ENCODE results near the gene C19orf85.

The C19orf85 gene

DNA sequence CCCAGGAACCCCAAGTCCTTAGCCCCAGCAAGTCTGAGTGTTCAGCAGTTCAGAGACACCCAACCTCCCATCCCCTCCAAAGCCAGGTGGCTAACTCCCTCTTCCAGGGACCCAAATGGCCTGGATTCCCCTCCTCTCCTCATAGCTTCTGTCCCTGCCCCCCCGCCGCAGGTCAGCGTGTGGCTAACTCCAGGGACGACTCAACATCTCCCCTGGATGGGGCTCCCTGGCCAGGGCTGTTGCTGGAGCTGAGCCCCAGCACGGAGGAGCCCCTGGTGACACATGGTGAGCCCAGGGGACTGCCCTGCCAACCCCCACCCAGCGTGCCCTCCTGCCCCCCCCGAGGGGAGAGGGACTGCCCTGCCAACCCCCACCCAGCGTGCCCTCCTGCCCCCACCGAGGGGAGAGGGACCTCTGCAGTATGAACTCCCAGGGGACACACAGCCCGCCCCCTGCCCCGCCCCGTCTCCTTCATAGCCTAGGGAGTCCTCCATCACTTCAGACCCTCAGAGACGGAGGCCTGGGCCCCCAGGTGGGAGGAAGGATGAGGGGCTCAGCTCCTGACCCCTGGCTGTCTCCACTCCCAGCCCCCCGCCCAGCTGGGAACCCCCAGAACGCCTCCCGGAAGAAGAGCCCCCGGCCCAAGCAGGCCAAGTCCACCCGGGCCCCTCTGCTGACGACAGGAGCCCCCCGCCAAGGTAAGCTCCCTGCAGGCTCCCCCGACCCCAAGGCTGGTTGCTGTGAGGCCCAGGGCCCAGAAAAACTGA is 25.3 kb upstream of the C19orf85 start:
- DNase-seq (ENCODE audit: low read depth) = no peak

- DNase-seq (ENCODE audit: low read depth) = no peak
Measured at GRCh38 chr19:55488986-55489710, 24.6 kb upstream of the C19orf85 start.

DNA sequence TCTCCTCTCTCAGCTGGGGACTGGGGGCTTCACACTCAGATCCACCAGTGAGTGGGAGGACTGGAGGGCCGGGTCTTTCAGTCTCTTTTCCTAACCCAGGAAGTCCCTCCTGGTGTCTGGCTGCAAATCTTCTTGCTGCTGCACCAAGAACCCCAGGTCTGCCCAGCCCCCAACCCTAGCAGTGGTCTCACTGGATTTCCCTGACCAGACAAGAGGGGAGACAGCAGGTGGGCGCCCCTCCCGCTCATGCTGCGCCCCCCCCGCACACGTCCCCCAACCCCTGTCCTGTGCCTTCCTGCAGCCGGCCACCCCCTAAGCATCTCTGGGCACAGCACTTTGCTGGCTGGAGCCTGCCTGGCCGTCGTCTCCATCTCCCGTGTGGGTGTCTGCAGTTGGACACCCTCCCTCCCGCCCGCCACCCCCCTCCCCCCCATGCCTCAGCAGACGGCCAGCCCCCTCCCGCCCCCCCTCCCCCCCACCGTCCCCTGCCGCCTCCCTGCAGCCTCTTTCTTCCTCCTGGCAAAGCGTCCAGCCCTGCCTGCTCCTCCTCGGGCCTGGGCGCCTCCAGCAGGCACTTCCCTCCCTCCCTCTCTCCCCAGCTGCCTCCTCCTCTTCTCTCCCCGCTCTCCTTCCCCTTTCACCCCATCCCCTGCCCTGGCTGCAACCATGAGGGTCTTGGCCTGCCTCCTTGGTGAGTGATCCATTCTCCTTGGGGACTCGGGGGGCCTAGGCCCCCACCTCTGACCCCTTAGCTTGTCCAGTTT is 23.6 kb upstream of the C19orf85 start, which contains the start of gene SSC5D:
TSS of gene SSC5D (plus strand) at position 513 of the 764 bp plus-strand sequence. CDS start at position 667, 154 bp downstream.
- peak; percentile 43 for DNase-seq (ENCODE audit: low read depth)

DNA sequence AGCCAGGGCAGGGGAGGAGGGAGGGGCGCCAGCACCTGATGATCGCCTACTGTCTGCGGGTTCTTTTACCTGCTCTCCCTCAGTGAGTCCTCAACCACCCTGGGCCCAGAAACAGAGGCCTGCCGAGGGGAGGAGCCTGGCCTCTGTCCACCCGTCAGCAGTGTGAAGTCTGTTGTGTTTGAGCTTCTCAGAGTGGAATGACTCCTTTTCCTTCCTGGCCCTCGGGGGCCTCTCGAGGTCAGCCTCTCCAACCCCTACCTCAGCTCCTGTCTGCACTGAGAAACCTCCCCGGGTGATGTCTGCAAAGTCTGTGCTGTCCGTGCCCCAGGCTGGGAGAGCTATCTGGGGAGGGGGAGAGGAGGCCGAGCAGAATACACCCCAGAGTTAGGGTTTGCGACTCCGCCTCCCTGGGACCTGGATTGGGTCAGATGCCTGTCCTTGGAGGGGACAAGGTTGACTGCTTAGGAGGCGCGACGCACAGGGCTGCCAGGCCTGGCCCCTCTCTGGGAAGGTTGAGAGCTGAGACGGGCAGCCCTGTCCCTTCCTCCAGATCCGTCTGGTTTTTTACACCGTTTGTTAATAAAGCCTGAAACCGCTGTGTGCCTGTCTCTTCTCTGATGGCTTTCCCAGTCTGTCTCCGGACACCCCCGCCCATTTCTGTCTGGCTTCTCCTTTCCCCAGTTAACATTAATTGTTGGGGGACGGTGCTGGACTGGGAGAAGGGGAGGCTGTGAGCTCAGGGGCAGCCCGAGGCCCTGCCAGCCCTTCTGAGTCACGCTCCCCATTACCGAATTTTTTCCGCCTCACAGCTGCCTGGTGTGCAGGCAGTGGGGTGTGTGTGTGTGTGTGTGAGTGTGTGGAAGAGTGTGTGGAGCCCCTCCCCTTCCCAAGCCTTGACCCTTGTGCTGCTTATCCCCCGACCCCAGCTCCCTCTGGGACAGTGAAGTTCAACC is 22.7 kb upstream of the C19orf85 start:
- peak; percentile 92 for DNase-seq (ENCODE audit: low read depth)

DNA sequence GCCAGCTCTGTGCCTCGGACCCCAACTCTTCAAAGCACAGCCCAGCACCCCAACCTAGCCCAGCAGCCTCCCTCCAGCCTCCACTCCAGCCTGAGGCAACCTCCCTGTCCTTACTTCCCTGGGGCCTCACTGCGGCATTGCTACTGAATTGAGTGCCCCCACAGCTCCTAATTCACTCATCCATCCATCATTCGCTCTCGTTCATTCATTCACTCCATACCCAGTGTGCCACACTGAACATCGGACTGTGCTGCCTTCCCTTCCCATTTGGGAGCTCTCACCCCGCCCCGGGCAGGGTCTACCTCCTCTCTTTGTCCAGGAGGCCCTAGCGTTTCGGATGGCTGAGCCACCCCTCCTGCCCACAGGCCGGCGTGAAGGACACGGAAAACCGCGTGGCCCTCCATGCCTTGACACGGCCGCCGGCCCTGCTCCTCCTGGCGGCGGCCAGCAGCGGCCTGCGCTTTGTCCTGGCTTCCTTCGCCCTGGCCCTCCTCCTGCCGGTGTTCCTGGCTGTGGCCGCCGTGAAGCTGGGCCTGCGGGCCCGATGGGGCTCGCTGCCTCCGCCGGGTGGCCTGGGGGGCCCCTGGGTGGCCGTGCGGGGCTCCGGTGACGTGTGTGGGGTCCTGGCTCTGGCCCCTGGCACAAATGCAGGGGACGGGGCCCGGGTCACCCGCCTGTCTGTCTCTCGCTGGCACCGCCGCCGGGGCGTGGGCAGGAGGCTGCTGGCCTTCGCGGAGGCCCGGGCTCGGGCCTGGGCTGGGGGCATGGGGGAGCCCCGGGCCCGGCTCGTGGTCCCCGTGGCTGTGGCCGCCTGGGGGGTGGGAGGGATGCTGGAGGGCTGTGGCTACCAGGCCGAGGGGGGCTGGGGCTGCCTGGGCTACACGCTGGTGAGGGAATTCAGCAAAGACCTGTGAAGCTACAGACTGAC is 21.8 kb upstream of the C19orf85 start:
- DNase-seq (ENCODE audit: low read depth) = no peak

DNA sequence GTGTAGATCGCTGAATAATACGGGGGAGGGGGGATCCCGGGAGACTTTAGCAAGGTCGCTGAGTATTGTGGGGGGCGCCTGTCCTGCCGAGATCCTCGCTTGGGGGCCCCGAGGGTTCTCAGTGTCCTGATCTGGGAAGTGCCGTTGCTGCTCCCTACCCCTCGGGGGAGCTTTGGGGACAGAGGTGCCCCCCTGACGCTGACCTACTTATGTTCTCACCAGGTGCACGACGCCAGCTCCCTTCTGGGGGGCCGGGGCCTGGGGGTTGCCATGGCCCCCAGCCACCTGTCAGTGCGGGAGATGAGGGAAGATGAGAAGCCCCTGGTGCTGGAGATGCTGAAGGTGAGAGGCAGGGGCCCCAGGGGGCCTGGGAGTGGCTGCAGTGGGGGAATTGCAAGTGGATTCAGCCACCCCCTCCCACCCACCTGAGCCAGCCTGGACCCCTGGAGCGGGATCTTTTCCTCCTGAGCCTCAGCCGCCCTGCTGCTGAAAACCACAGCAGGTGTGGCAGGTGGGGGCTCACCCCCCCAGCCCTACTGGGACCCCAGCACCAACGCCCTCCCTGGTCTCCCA is 21.0 kb upstream of the C19orf85 start:
- no peak for DNase-seq (ENCODE audit: low read depth)

DNA sequence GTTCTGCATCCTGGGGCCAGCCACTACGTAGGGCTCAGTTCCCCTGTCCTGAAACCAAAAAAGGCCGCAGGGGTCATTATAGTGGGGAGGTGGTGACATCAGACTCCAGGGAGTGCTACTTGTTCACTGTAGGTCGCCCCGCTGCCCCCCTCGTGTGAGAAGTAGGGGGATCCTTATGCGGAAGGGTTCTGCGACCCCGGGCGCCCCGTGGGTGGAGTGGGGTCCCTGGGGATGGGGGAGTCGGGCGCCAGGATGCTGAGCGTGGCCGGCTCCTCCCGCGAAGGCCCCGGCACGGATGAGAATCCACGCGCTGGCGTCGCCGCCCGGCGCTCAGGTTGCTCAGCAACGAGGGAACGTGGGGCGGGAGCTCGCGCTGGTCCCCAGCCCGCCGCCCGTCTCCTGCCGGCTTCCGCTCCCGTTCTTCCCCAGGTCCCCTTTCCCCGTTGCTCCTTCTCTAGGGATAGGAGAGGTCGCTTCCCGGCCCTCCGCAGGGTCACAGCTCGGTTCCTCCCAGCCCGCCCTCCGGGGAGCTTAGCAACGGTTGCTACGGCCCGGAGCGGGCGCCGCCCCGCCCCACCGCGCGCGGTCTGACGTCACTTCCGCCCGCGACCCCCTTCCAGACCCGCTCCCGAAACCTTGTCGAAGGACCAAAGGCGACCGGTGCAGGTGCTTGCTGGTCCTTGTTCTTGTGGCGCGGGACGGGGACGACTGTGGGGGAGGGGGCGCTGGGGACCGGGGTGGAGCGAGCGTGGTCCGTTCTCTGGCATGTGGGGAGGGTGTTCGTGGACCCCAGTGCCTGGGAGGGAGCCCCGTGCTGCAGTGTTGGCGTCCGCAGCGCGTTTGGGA is 20.3 kb upstream of the C19orf85 start, which contains the start of gene NAT14:
TSS of gene NAT14 (plus strand) at position 596 of the 846 bp plus-strand sequence. CDS start 521 bp downstream, outside the sequence.
- DNase-seq (ENCODE audit: low read depth) = no peak

DNA sequence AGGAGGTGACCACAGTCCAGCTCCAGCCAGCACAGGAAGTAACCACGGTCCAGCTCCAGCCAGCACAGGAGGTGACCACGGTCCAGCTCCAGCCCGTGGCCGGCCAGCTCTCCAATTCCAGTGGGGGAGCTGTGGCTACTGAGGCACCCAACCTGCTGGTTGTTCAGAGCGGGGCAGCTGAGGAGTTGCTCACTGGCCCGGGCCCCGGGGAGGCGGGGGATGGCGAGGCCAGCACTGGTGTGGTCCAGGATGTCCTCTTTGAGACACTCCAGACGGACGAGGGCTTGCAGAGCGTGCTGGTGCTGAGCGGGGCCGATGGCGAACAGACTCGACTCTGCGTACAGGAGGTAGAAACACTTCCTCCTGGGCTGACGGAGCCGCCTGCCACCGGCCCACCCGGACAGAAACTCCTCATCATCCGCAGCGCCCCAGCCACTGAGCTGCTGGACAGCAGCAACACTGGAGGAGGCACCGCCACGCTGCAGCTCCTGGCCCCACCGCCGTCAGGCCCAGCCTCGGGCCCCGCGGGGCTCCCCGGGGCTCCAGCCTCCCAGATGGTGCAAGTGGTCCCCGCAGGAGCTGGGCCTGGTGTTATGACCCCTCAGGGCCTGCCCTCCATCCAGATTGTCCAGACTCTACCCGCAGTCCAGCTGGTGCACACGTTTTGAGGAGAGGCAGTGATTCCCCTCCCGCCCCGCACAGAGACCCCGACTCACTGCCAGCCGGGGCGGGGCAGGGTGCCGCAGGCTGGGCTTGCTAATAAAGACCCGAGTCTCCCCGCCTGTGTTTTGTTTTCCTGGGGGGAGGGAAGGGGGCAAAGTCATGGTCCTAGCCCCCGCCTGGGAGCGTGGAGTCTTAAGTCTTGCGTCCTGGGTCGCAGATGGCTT is 19.4 kb upstream of the C19orf85 start:
- no peak for DNase-seq (ENCODE audit: low read depth)

DNA sequence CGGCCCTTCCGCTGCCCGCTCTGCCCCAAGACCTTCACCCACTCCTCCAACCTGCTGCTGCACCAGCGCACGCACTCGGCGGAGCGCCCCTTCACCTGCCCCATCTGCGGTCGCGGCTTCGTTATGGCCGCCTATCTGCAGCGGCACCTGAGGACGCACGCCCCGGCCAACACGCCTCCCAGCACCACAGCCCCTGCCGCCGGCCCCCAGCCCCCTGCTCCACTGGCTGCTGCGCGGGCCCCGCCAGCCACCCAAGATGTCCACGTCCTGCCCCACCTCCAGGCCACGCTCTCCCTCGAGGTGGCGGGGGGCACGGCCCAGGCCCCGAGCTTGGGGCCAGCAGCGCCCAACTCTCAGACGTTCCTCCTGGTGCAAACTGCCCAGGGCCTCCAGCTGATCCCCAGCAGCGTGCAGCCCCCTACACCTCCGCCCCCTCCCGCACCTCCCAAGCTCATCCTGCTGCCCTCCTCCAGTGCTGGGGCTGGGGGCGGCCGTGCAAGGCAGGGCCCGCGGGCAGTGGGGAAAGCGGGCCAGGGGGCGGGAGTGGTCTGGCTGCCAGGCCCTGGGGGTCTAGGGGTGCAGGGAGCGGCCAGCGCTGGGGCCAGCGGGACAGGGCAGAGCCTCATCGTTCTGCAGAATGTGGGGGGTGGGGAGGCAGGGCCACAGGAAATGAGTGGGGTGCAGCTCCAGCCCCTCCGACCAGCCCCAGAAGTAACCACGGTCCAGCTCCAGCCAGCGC is 18.6 kb upstream of the C19orf85 start:
- DNase-seq (ENCODE audit: low read depth) = no peak

DNA sequence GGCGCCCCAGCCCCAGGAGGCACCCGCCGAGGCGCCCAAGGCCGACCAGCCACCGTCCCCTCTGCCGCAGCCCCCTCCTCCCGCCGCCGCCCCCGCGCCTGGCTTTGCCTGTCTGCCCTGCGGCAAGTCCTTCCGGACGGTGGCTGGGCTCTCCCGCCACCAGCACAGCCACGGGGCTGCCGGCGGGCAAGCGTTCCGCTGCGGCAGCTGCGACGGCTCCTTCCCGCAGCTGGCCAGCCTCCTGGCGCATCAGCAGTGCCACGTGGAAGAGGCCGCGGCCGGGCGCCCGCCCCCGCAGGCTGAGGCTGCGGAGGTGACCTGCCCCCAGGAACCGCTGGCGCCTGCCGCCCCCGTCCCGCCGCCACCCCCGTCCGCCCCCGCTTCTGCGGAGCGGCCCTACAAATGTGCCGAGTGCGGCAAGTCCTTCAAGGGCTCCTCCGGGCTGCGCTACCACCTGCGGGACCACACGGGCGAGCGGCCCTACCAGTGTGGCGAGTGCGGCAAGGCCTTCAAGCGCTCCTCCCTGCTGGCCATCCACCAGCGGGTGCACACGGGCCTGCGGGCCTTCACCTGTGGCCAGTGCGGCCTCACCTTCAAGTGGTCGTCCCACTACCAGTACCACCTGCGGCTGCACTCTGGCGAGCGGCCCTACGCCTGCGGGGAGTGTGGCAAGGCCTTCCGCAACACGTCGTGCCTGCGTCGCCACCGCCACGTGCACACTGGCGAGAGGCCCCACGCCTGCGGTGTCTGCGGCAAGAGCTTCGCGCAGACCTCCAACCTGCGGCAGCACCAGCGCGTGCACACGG is 17.8 kb upstream of the C19orf85 start:
- no peak for DNase-seq (ENCODE audit: low read depth)

GRCh38 chr19:55481794-55482155 is 17.2 kb upstream of the C19orf85 start:
- DNase-seq (ENCODE audit: low read depth) = no peak

GRCh38 chr19:55481148-55481793 is 16.7 kb upstream of the C19orf85 start:
- no peak for DNase-seq (ENCODE audit: low read depth)

GRCh38 chr19:55479451-55480230 is 15.1 kb upstream of the C19orf85 start:
- no peak for DNase-seq (ENCODE audit: low read depth)

DNA sequence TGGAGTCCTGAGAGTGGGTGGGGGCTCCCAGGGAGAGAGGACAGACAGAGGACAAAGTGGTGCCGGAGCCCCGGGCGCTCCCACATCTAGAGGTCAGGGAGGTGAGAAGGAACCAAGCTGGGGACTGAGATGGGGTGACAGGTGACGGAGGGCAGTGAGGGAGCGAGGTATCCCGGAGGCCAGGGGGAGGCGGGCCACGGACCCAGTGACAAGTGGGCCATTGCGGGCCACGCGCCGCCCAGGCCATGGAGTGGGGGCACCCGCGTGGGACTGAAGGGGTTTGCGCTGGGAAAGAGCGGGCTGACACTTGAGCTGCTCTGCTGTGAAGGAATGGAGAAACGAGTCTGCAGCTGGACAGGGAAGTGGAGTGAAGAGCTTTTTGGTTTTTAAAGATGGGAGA is 14.5 kb upstream of the C19orf85 start:
- no peak for DNase-seq (ENCODE audit: low read depth)

DNA sequence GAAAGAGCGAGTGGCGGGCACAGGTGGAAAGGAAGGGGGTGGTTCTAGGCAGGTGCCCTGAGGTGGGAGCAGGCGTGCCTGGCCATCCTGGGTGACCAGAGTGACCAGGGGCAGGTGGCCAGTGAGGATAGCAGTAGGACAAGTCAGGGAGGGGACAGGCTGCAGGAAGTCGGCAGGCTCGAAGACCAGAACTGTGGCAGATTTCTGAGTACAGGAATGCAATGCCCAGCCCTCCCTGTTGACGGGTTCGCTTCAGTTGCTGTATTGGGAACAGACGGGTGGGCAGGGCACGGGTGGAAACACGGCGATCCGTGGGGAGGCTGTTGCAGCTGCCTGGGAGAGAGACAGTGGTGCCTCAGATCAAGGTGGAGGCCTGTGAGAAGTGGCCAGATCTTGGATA is 13.8 kb upstream of the C19orf85 start:
- DNase-seq (ENCODE audit: low read depth) = no peak
